Astrocyte (in vitro differentiated cells and primary cell): ENCODE results near the gene ADCY5. TPM values are rescaled to one million over a fixed set of nuclear protein-coding genes. Genes with fewer than 3 reads are reported as not detected.

Experiments used
- DNase-seq: peaks from one replicate; pipeline ENCODE4 v3.0.0-alpha.2; 2010; ENCODE audit warnings: low read depth
- FAIRE-seq: peaks from 2 replicates; lab custom pipeline; 2011; peaks lifted over from hg19 to GRCh38; lab: Jason Lieb, UNC
- H2AFZ ChIP-seq: 2 replicates; pipeline ENCODE4 v1.6.0; 2012; ENCODE audit warnings: low read depth, low read length, inconsistent platforms
- H3K27ac ChIP-seq: 2 replicates; pipeline ENCODE4 v1.5.1; 2011; ENCODE audit warnings: low read depth, low read length, inconsistent platforms
- H3K27me3 ChIP-seq: 2 replicates; pipeline ENCODE4 v1.6.0; 2011; ENCODE audit warnings: low read length, inconsistent platforms; ENCODE audit not compliant: insufficient read depth
- H3K36me3 ChIP-seq: 2 replicates; pipeline ENCODE4 v1.5.1; 2011; ENCODE audit warnings: low read length, inconsistent platforms; ENCODE audit not compliant: insufficient read depth
- H3K4me1 ChIP-seq: 2 replicates; pipeline ENCODE4 v1.5.1; 2011; ENCODE audit warnings: low read length, inconsistent platforms; ENCODE audit not compliant: insufficient read depth
- H3K4me2 ChIP-seq: 2 replicates; pipeline ENCODE4 v1.6.0; 2012; ENCODE audit warnings: low read length, inconsistent platforms
- H3K4me3 ChIP-seq: 2 replicates; pipeline ENCODE4 v1.5.1; 2011; ENCODE audit warnings: low read depth, mild to moderate bottlenecking, low read length, inconsistent platforms; ENCODE audit not compliant: insufficient read depth
- H3K79me2 ChIP-seq: 2 replicates; pipeline ENCODE4 v1.6.0; 2012; ENCODE audit warnings: mild to moderate bottlenecking, low read length, inconsistent platforms; ENCODE audit not compliant: insufficient read depth
- H3K9ac ChIP-seq: 2 replicates; pipeline ENCODE4 v1.6.0; 2012; ENCODE audit warnings: mild to moderate bottlenecking, low read length, inconsistent platforms
- H3K9me3 ChIP-seq: 2 replicates; pipeline ENCODE4 v1.5.1; 2012; ENCODE audit warnings: low read depth, mild to moderate bottlenecking, low read length, inconsistent platforms; ENCODE audit not compliant: insufficient read depth
- H4K20me1 ChIP-seq: 2 replicates; pipeline ENCODE4 v1.6.0; 2012; ENCODE audit warnings: low read length, inconsistent platforms; ENCODE audit not compliant: insufficient read depth
- H3K27ac Mint-ChIP-seq: one replicate; pipeline ENCODE4 v1.8.0; 2021; ENCODE audit warnings: mild to moderate bottlenecking, mixed read lengths; ENCODE audit not compliant: unreplicated experiment
- H3K27me3 Mint-ChIP-seq: one replicate; pipeline ENCODE4 v1.8.0; 2021; ENCODE audit warnings: low read depth, mixed read lengths; ENCODE audit not compliant: unreplicated experiment
- H3K36me3 Mint-ChIP-seq: one replicate; pipeline ENCODE4 v1.8.0; 2021; ENCODE audit warnings: low read depth, mixed read lengths; ENCODE audit not compliant: unreplicated experiment
- H3K4me1 Mint-ChIP-seq: one replicate; pipeline ENCODE4 v1.8.0; 2021; ENCODE audit warnings: low read depth, mixed read lengths; ENCODE audit not compliant: unreplicated experiment
- H3K4me3 Mint-ChIP-seq: one replicate; pipeline ENCODE4 v1.8.0; 2021; ENCODE audit warnings: mild to moderate bottlenecking, moderate library complexity, mixed read lengths; ENCODE audit not compliant: unreplicated experiment
- H3K9me3 Mint-ChIP-seq: one replicate; pipeline ENCODE4 v1.8.0; 2021; ENCODE audit warnings: mild to moderate bottlenecking, mixed read lengths; ENCODE audit not compliant: unreplicated experiment
- EZH2 ChIP-seq: IDR thresholded peaks from 2 replicates; pipeline ENCODE4 v1.6.1; 2012; ENCODE audit warnings: mild to moderate bottlenecking, low read length, inconsistent platforms; ENCODE audit not compliant: insufficient read depth
- total RNA-seq: library from RNA; stranded (reverse); gene quantifications from 2 replicates; pipeline ENCODE4 v1.2.1, GENCODE V29; 2021
- TF ChIP-seq, protein P1 (sequence below): IDR thresholded peaks from 2 replicates; pipeline ENCODE4 v1.5.1; 2011; ENCODE audit warnings: low read depth, mild to moderate bottlenecking, inconsistent platforms, low read length, moderate library complexity; ENCODE audit not compliant: insufficient read depth

ADCY5 gene
- total RNA-seq, 1 donor from 2014 or later: 1.2 TPM

DNA sequence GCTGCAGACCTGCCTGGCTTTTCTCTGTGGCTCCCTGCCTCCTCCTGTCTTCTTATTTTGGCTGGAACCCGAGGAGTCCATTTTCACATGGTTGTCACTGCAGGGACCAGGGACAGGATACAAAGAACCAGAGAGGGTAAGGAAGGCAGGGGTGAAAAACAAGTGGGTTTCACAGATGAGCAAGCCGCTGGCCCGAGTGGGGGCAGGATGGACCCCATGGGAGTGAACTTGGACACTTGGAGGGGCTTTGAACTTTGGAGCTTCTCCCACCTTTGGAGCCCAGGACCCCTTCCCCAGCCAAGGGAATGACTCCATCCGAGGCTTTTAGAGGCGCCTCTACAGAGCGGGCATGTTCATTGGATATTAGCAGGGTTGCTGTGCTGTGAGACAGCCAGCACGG, 26.9 kb upstream of the ADCY5 start:
- Histone ChIP-seq H2AFZ (no peak overlapping the region), H3K4me3 (no peak overlapping the region), H3K27me3 (peaks cover 28% of the 10 kb centered on the region), H3K4me2 (no peak overlapping the region), H4K20me1 (no peaks in the 10 kb centered on the region), H3K9ac (no peak overlapping the region), H3K9me3 (no peaks in the 10 kb centered on the region), H3K79me2 (no peaks in the 10 kb centered on the region), H3K36me3 (no peaks in the 10 kb centered on the region), H3K27ac (no peak overlapping the region), H3K4me1 (no peaks in the 10 kb centered on the region)
- Mint-ChIP-seq H3K27me3 (peaks cover 55% of the 10 kb centered on the region), H3K4me3 (no peak overlapping the region), H3K9me3 (no peaks in the 10 kb centered on the region), H3K36me3 (no peaks in the 10 kb centered on the region), H3K4me1 (no peaks in the 10 kb centered on the region), H3K27ac (no peak overlapping the region)
- no peak for FAIRE-seq
- no peak for DNase-seq
- TF ChIP-seq EZH2: no peak
- TF ChIP-seq, protein P1, sequence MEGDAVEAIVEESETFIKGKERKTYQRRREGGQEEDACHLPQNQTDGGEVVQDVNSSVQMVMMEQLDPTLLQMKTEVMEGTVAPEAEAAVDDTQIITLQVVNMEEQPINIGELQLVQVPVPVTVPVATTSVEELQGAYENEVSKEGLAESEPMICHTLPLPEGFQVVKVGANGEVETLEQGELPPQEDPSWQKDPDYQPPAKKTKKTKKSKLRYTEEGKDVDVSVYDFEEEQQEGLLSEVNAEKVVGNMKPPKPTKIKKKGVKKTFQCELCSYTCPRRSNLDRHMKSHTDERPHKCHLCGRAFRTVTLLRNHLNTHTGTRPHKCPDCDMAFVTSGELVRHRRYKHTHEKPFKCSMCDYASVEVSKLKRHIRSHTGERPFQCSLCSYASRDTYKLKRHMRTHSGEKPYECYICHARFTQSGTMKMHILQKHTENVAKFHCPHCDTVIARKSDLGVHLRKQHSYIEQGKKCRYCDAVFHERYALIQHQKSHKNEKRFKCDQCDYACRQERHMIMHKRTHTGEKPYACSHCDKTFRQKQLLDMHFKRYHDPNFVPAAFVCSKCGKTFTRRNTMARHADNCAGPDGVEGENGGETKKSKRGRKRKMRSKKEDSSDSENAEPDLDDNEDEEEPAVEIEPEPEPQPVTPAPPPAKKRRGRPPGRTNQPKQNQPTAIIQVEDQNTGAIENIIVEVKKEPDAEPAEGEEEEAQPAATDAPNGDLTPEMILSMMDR: no peak

DNA sequence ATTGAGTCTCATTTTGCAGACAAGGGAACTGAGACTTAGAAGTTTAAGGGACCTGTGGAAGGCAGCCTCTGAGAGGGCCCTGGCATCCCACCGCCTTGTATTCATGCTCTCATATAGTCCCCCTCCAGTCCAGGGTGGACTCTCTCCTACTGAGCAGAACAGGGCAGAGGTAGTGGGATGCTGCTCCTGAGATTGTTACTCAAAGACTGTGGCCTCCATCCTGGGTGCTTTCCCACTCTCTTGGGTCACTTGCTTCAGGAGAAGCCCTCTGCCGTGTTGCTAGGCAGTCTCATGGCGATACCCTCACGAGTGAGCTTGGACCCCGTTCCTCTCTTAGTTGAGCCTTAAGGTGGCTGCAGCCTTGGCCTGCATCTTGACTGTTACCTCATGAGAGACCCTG, 22.2 kb upstream of the ADCY5 start:
- no peak for TF ChIP-seq EZH2
- TF ChIP-seq, protein P1: no peak
- Mint-ChIP-seq H3K4me3 (no peak overlapping the region), H3K9me3 (no peaks in the 10 kb centered on the region), H3K27ac (no peak overlapping the region), H3K36me3 (no peaks in the 10 kb centered on the region), H3K27me3 (peaks cover 47% of the 10 kb centered on the region), H3K4me1 (no peaks in the 10 kb centered on the region)
- Histone ChIP-seq H3K27me3 (peaks cover 20% of the 10 kb centered on the region), H3K4me1 (no peaks in the 10 kb centered on the region), H3K36me3 (no peaks in the 10 kb centered on the region), H3K4me2 (no peak overlapping the region), H3K9ac (no peak overlapping the region), H4K20me1 (no peaks in the 10 kb centered on the region), H3K79me2 (no peaks in the 10 kb centered on the region), H3K9me3 (no peaks in the 10 kb centered on the region), H3K4me3 (no peak overlapping the region), H3K27ac (no peak overlapping the region), H2AFZ (no peak overlapping the region)
- DNase-seq: no peak
- no peak for FAIRE-seq

DNA sequence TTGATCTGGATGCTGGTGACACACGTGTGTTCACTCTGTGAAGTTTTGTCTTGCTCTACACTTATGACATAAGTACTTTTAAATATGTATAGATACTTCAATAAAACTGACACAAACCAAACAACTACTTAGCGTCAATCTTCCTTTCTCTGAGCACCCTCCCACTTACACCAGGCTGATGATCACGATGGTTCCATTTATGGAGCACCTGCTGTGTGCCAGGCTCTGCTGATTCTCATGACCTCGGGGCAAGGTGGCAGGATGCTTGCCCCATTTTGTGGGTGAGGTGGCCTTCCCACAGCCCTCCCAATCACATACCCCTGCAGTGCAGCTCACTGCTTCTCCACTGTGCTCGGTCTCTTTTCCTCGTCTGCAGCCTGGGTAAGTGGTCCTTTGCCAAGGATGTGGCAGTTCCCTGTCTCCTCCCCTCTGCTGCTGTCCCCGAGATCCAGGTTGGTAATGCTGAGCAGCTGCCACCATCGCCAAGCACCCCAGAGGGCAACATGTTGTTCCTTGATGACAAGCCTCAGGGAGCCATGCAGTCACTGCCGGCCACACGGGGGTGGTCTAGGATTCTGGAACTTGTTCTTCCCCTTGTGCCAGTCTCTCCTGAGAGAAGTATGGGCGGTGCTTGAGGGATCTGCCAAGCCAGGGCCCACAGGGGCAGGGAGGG, 20.6 kb upstream of the ADCY5 start:
- Histone ChIP-seq H3K36me3 (no peaks in the 10 kb centered on the region), H3K9me3 (no peaks in the 10 kb centered on the region), H3K9ac (no peak overlapping the region), H3K4me3 (no peak overlapping the region), H3K4me1 (no peaks in the 10 kb centered on the region), H4K20me1 (no peaks in the 10 kb centered on the region), H2AFZ (no peak overlapping the region), H3K27me3 (peaks cover 17% of the 10 kb centered on the region), H3K4me2 (no peak overlapping the region), H3K27ac (no peak overlapping the region), H3K79me2 (no peaks in the 10 kb centered on the region)
- peaks cover 46% of the 10 kb centered on the region for H3K27me3 Mint-ChIP-seq
- no peak for DNase-seq
- H3K27ac Mint-ChIP-seq: no peak overlapping the region
- no peak for FAIRE-seq
- no peaks in the 10 kb centered on the region for H3K36me3 Mint-ChIP-seq
- no peaks in the 10 kb centered on the region for H3K9me3 Mint-ChIP-seq
- no peak for TF ChIP-seq EZH2
- no peak overlapping the region for H3K4me3 Mint-ChIP-seq
- no peaks in the 10 kb centered on the region for H3K4me1 Mint-ChIP-seq
